Measurements from ENCODE around the gene ST3GAL5.

The ST3GAL5 gene

DNA sequence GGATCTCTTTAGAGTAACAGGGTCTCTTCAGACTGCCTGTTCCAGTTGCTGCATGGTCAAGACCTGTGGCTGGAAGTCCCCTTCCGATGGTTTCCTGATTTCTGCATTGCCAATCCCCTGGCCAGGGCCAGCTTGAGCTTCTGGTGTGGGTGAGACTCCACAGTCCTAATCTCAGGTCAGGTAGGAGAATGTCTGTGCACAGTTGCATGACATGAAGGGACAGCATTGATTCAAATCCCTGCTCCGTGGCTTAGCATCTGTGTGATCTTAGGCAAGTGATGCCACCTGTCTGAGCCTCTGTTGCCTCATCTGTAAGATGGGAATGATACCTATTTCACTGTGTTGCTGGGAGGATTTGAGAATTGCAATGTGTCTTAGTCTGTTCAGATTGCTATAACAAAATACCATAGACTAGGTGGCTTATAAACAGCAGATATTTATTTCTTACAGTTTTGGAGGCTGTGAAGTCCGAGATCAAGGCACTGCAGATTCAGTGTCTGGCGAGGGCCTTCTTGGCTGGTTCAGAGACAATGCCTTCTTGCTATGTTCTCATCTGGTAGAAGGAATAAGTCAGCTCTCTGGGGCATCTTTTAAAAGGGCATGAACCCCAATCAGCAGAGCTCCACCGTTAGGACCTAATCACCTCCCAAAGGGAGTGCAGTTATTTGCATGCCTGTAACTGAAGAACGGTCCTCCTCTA, 68.8 kb downstream of the ST3GAL5 start:
- no peaks in the 10 kb centered on the region for H3K27me3 ChIP-seq
- H3K4me2 ChIP-seq, result peak overlapping the region in 1 of 11 experiments; percentile 18; a peak in 1 of 22 replicates
- H3K27ac ChIP-seq, result no peak overlapping the region
- H3K4me3 ChIP-seq, result no peak overlapping the region
- H3K9ac ChIP-seq, result no peak overlapping the region
- no peak for TF ChIP-seq Cebpa-rat (IDR thresholded peaks at IDR 0.05)
- H3K4me1 ChIP-seq, result peaks cover 0 to 6% (median 0%) of the 10 kb centered on the region in 10 experiments; a peak in 3 of 20 replicates
- H3K9me3 ChIP-seq (replicated peaks in 1 of 11), result no peaks in the 10 kb centered on the region
- H4K20me1 ChIP-seq, result no peaks in the 10 kb centered on the region; a peak in 1 of 22 replicates
- no peaks in the 10 kb centered on the region for H3K36me3 ChIP-seq

GRCh38 chr2:85814802-85815550, 73.8 kb downstream of the ST3GAL5 start:
- Histone ChIP-seq H3K36me3 (no peaks in the 10 kb centered on the region), H3K27me3 (peaks cover 9 to 24% (median 21%) of the 10 kb centered on the region in 11 experiments; a peak in 21 of 22 replicates), H3K4me1 (peaks cover 0 to 17% (median 5%) of the 10 kb centered on the region in 10 experiments; a peak in 9 of 20 replicates), H3K9me3 (replicated peaks in 1 of 11) (no peaks in the 10 kb centered on the region), H3K27ac (no peak overlapping the region), H3K4me3 (no peak overlapping the region), H3K9ac (no peak overlapping the region), H4K20me1 (no peaks in the 10 kb centered on the region; a peak in 1 of 22 replicates), H3K4me2 (no peak overlapping the region)
- TF ChIP-seq Cebpa-rat (IDR thresholded peaks at IDR 0.05), result no peak

GRCh38 chr2:85813982-85814801, 74.6 kb downstream of the ST3GAL5 start:
- TF ChIP-seq Cebpa-rat (IDR thresholded peaks at IDR 0.05), result no peak

GRCh38 chr2:85813211-85813981, 75.4 kb downstream of the ST3GAL5 start:
- no peaks in the 10 kb centered on the region for H3K9me3 ChIP-seq (replicated peaks in 1 of 11)
- H3K27me3 ChIP-seq, result peaks cover 9 to 27% (median 21%) of the 10 kb centered on the region in 11 experiments; a peak in 21 of 22 replicates

More at GRCh38 chr2:85813982-85814801, 74.6 kb downstream of the ST3GAL5 start:
- no peak overlapping the region for H3K4me3 ChIP-seq
- peaks cover 0 to 17% (median 5%) of the 10 kb centered on the region in 10 experiments; a peak in 9 of 20 replicates for H3K4me1 ChIP-seq
- H4K20me1 ChIP-seq, result no peaks in the 10 kb centered on the region; a peak in 1 of 22 replicates
- no peak overlapping the region; a peak in 1 of 22 replicates for H3K4me2 ChIP-seq
- H3K9me3 ChIP-seq (replicated peaks in 1 of 11), result no peaks in the 10 kb centered on the region
- no peak overlapping the region for H3K27ac ChIP-seq
- peaks cover 9 to 27% (median 21%) of the 10 kb centered on the region in 11 experiments; a peak in 21 of 22 replicates for H3K27me3 ChIP-seq
- no peak overlapping the region for H3K9ac ChIP-seq
- H3K36me3 ChIP-seq, result no peaks in the 10 kb centered on the region

DNA sequence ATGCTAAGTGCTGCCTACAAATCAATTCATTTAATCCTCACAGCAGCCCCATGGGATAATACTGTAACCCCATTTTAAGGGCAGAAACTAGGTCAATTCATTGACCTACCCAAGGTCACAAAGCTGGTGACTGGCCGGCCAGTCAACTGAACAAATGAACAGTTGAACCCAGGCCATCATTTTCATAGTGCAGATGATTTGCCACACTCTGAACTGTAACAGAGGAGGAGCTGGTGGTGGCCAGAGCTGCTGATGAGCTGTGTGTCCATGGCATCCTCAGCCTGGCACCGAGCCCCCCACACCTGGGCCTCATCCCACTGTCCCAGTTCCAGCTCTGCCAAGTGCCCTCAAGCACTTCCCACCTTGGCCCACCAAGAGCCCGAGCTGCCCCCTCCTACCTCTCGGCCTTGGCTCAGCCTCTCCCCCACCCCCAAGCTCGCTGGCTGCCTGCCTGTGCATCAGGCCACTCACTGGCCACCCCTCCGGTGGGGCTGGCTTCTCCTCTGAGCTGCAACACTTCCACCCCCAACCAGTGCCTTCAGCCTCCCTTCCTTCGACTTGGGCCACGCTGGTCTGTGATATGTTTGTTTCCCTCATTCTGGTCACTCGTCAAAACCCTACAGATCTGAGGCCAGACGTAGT, 76.6 kb downstream of the ST3GAL5 start:
- no peak for TF ChIP-seq Cebpa-rat (IDR thresholded peaks at IDR 0.05)
- H3K27ac ChIP-seq, result no peak overlapping the region
- no peaks in the 10 kb centered on the region; a peak in 1 of 22 replicates for H4K20me1 ChIP-seq
- H3K27me3 ChIP-seq, result peaks cover 9 to 27% (median 21%) of the 10 kb centered on the region in 11 experiments; a peak in 21 of 22 replicates
- no peak overlapping the region for H3K4me3 ChIP-seq
- H3K9ac ChIP-seq, result no peak overlapping the region
- H3K9me3 ChIP-seq (replicated peaks in 1 of 11), result no peaks in the 10 kb centered on the region
- no peaks in the 10 kb centered on the region for H3K36me3 ChIP-seq
- peaks cover 0 to 17% (median 5%) of the 10 kb centered on the region in 10 experiments; a peak in 8 of 20 replicates for H3K4me1 ChIP-seq
- H3K4me2 ChIP-seq, result no peak overlapping the region; a peak in 2 of 22 replicates

More at GRCh38 chr2:85813211-85813981, 75.4 kb downstream of the ST3GAL5 start:
- H4K20me1 ChIP-seq, result no peaks in the 10 kb centered on the region; a peak in 1 of 22 replicates
- H3K9ac ChIP-seq, result no peak overlapping the region
- no peaks in the 10 kb centered on the region for H3K36me3 ChIP-seq
- peaks cover 0 to 17% (median 5%) of the 10 kb centered on the region in 10 experiments; a peak in 9 of 20 replicates for H3K4me1 ChIP-seq
- no peak overlapping the region for H3K4me3 ChIP-seq
- TF ChIP-seq Cebpa-rat (IDR thresholded peaks at IDR 0.05), result no peak
- no peak overlapping the region for H3K4me2 ChIP-seq
- no peak overlapping the region for H3K27ac ChIP-seq

DNA sequence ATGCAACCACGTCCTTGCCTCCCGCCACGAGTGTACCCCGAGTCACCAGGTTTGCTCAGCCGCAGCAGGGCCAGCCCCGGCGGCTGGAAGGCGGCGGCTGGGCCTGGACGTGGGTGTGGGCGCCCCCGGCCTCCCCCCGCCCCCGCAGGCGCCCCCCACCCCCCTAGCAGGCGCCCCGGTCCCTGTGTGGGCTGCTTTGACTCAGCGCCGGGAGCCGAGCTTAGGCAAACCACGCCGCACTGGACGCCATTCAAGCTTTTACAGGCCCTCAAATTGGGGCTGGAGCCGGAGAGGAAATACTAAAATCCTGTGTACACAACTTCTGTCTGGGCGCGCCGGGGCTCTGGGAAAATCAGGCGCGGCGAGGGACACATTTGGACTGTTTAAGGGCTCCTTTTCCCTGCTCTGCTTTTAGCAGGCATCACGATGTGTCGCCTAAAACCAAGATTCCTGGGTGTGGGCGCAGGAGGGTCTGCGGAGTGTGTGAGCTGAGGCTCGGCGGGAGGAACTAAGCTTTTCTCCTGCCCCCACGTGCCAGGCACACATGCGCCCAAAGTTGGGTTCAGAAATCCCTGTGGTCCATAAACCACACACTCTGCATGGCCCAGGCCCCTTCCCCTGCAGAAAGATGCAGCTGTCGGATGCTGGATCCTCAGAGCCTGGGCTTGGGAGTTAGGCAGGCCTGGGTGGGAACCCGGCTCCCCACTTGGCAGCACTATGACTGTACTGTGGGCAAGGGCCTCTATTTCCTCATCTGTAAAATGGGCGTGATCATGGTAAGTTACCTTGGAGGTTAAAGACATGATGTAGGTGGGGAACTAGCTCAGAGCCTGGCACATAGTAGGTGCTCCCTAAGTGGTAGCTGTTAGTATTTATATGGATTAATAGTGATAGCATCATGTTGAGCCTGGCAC, 77.4 kb downstream of the ST3GAL5 start:
- Histone ChIP-seq H4K20me1 (no peaks in the 10 kb centered on the region; a peak in 1 of 22 replicates), H3K36me3 (no peaks in the 10 kb centered on the region), H3K4me2 (peak overlapping the region in 5 of 11 experiments; percentile 23 to 44 (median 36); a peak in 5 of 22 replicates), H3K4me1 (peaks cover 0 to 17% (median 5%) of the 10 kb centered on the region in 10 experiments; a peak in 8 of 20 replicates), H3K27ac (no peak overlapping the region), H3K9me3 (replicated peaks in 1 of 11) (no peaks in the 10 kb centered on the region), H3K27me3 (peaks cover 9 to 27% (median 21%) of the 10 kb centered on the region in 11 experiments; a peak in 21 of 22 replicates), H3K9ac (no peak overlapping the region), H3K4me3 (no peak overlapping the region)
- no peak for TF ChIP-seq Cebpa-rat (IDR thresholded peaks at IDR 0.05)

Measured in BLaER1 treated with 17β-estradiol and CSF1 and Interleukin-3, amounts not matched to agents 10 nM and 100 nM (cell line).